GM21390 (cell line): Measurements from ENCODE around the gene ATP11A.
A peak's percentile ranks its signal among the peaks of the same experiment; 100 is the strongest.
"Not testable (repeated sequence)": the region's sequence is repeated elsewhere in the genome, so short reads cannot be mapped to it uniquely, and the experiment has no call there.

ENCODE experiments used
- ATAC-seq: cut with Tn5 transposase; IDR thresholded peaks from one replicate; pipeline ENCODE4 v1.9.1; 2021; ENCODE audit not compliant: unreplicated experiment

The ATP11A gene

GRCh38 chr13:112709316-112709715, 19.5 kb downstream of the ATP11A start:
- ATAC-seq: not testable (repeated sequence)

GRCh38 chr13:112709825-112710783, 20.3 kb downstream of the ATP11A start:
- ATAC-seq: no peak

GRCh38 chr13:112710855-112711527, 21.2 kb downstream of the ATP11A start:
- no peak for ATAC-seq

GRCh38 chr13:112711528-112712265, 21.9 kb downstream of the ATP11A start:
- peak; percentile 64 for ATAC-seq

- ATAC-seq: no peak
Measured at GRCh38 chr13:112712451-112713207, 22.8 kb downstream of the ATP11A start.

- ATAC-seq: no peak
Measured at GRCh38 chr13:112713517-112714253, 23.8 kb downstream of the ATP11A start.

GRCh38 chr13:112714376-112715174, 24.7 kb downstream of the ATP11A start:
- no peak for ATAC-seq

GRCh38 chr13:112715210-112715609, 25.4 kb downstream of the ATP11A start:
- no peak for ATAC-seq

GRCh38 chr13:112715715-112716460, 26.1 kb downstream of the ATP11A start:
- ATAC-seq: no peak

- ATAC-seq: no peak
Measured at GRCh38 chr13:112716461-112716820, 26.6 kb downstream of the ATP11A start.

GRCh38 chr13:112716841-112717520, 27.1 kb downstream of the ATP11A start:
- ATAC-seq: no peak

GRCh38 chr13:112718318-112718717, 28.5 kb downstream of the ATP11A start:
- ATAC-seq: no peak

GRCh38 chr13:112719016-112719415, 29.2 kb downstream of the ATP11A start:
- no peak for ATAC-seq

GRCh38 chr13:112719556-112719955, 29.7 kb downstream of the ATP11A start:
- no peak for ATAC-seq

- no peak for ATAC-seq
Measured at GRCh38 chr13:112720251-112720650, 30.4 kb downstream of the ATP11A start.

- no peak for ATAC-seq
Measured at GRCh38 chr13:112720814-112721197, 31.0 kb downstream of the ATP11A start.

GRCh38 chr13:112721198-112722104, 31.6 kb downstream of the ATP11A start:
- no peak for ATAC-seq
